Activated CD4-positive, alpha-beta T cell treated with anti-CD3 and anti-CD28 coated beads, Interleukin-2, amount 10 ng/mL, durations not matched to agents 24 days and 14 days (primary cell): Measurements from ENCODE around the gene ERVV-1. TPM values are rescaled to one million over a fixed set of nuclear protein-coding genes. Genes with fewer than 3 reads are reported as not detected.
"Not testable (repeated sequence)": the region's sequence is repeated elsewhere in the genome, so short reads cannot be mapped to it uniquely, and the experiment has no call there.

ENCODE experiments used
- DNase-seq: peaks from one replicate; pipeline ENCODE4 v3.0.0; 2022
- H3K27ac Mint-ChIP-seq: one replicate; pipeline ENCODE4 v1.8.0; 2022; ENCODE audit warnings: mild to moderate bottlenecking, mixed read lengths
- H3K27me3 Mint-ChIP-seq: one replicate; pipeline ENCODE4 v1.8.0; 2022; ENCODE audit warnings: mixed read lengths
- H3K36me3 Mint-ChIP-seq: one replicate; pipeline ENCODE4 v1.8.0; 2022; ENCODE audit warnings: low read depth, mild to moderate bottlenecking, mixed read lengths
- H3K4me1 Mint-ChIP-seq: one replicate; pipeline ENCODE4 v1.8.0; 2021; ENCODE audit warnings: mixed read lengths
- H3K4me3 Mint-ChIP-seq: one replicate; pipeline ENCODE4 v1.8.0; 2022; ENCODE audit warnings: mild to moderate bottlenecking, moderate library complexity, mixed read lengths
- H3K9me3 Mint-ChIP-seq: one replicate; pipeline ENCODE4 v1.8.0; 2021; ENCODE audit warnings: mixed read lengths
- intact Hi-C: fragments of 100-400 bp; cut with micrococcal nuclease; formaldehyde crosslinking; loops from one replicate; pipeline ENCODE4 v1.15.1; 2023
- total RNA-seq: library from RNA; stranded (reverse); gene quantifications from 2 replicates; pipeline ENCODE4 v1.2.3, GENCODE V29; 2022

The ERVV-1 gene
- total RNA-seq, 1 donor from 2014 or later: not detected

DNA sequence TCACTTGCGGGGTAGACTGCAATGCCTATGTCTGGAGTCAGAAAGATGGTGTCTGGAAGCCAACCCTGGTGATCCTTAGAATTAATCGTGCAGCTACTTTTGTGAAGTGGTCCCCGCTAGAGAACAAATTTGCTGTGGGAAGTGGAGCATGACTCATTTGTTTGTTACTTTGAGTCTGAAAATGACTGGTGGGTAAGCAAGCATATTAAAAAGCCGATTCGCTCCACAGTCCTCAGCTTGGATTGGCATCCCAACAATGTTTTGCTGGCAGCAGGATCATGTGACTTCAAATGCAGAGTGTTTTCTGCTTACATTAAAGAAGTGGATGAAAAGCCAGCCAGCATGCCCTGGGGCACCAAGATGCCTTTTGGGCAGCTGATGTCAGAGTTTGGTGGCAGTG lies 9.5 kb upstream of the ERVV-1 start:
- Mint-ChIP-seq H3K4me3 (no peak overlapping the region), H3K4me1 (no peaks in the 10 kb centered on the region), H3K36me3 (no peaks in the 10 kb centered on the region), H3K27ac (no peak overlapping the region), H3K9me3 (peaks cover 9% of the 10 kb centered on the region), H3K27me3 (no peaks in the 10 kb centered on the region)
- DNase-seq: no peak
- intact Hi-C loops: no loop called here

DNA sequence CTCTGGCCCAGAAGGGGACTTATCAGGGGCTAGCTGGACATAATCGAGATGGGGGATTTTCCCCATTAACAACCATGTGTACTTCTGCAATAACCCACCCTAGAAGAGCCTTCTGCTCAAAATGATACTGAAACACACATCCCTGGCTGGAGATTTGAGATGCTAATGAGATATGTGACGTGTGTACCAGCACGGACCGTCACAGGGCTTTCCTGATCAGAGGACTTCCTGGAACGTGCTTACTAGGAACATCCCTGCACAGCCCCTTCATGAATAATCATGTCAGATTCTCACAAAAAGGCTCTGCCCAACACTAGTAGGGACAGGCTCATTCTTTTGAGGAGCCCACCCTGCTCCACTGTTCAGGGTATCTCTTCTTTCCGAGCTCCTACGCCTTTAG lies 6.5 kb upstream of the ERVV-1 start:
- Mint-ChIP-seq H3K27me3 (no peaks in the 10 kb centered on the region), H3K4me1 (no peaks in the 10 kb centered on the region), H3K4me3 (no peak overlapping the region), H3K9me3 (peaks cover 9% of the 10 kb centered on the region), H3K36me3 (no peaks in the 10 kb centered on the region), H3K27ac (no peak overlapping the region)
- no peak for DNase-seq
- intact Hi-C loops: no loop called here

DNA sequence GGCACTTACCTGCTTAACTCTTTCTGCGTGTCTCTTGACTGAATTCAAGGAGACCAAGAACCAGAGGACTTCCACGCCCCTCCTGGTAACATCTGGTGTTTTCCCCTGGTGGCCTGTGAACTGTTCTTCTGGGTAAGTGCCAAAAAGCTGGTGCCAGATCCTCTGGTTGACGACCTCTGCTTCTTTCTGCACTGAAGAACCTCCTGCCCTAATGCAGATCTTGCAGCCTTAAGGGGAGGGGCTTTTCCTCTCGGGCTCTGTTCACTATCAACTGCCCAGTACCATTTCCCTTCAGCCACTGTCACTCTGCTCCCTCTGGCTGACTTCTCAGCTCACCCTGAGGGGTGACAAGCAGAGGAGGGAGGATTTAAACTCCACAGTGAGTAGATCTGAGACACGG lies 6.1 kb upstream of the ERVV-1 start:
- H3K36me3 Mint-ChIP-seq: no peaks in the 10 kb centered on the region
- no peak overlapping the region for H3K27ac Mint-ChIP-seq
- H3K9me3 Mint-ChIP-seq: peaks cover 9% of the 10 kb centered on the region
- no peak for DNase-seq
- no peaks in the 10 kb centered on the region for H3K4me1 Mint-ChIP-seq
- no peak overlapping the region for H3K4me3 Mint-ChIP-seq
- intact Hi-C loops: no loop called here
- H3K27me3 Mint-ChIP-seq: no peaks in the 10 kb centered on the region

DNA sequence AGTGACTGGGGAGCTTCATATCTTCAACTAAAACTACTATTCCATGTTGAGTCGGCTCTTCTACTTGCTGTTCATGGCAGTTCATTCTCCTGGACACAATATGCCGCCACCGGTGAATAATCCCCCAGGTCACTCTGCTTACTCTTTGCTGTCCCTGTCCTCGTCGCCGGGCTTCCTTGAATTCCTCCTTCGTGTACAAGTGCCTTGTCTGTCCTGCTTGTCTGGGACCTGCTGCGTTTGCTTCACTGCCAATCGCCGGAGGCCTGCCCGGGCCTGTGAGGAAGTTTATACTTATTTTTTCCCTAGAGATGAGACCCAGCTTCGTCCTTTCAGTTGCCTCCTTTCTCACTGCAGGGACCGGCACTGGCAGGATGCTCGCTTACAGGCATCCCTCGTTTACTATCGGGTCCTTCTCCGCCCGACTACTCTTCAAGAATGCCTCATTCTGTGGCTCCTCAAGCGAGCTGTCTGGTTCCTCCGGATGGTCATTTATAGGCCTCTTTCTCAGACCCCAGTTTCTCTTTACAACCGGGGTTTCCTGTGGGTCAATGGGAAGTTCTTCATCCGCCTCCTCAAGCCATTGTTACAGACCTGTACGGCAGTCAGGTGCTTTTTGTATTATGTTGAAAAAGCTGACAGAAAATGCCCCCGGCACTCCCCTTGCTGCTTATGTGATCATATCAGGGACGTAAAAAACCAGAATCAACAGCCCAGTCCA lies 5.5 kb upstream of the ERVV-1 start:
- Mint-ChIP-seq H3K27me3 (no peaks in the 10 kb centered on the region), H3K4me3 (no peak overlapping the region), H3K27ac (no peak overlapping the region), H3K9me3 (peaks cover 9% of the 10 kb centered on the region), H3K36me3 (no peaks in the 10 kb centered on the region), H3K4me1 (no peaks in the 10 kb centered on the region)
- intact Hi-C loops: no loop called here
- no peak for DNase-seq

DNA sequence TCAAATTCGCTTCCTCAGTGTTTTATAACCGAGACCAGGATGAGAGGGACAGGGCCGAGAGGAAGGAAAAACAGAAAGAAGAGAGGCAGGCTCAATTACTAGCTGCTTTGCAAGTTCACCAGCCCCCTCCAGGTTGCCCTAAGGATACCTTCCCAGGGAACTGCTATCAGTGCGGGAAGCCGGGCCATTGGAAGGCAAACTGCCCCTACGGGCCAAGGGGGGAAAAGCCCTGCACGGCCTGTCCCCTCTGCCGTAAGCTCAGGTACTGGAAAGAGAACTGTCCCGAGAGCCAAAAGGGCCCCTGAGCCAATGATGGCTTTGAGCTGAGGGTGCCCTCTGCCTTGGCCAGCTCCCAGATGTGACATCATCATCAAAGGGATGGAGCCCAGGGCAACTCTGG lies 3.2 kb upstream of the ERVV-1 start:
- Mint-ChIP-seq H3K27ac (no peak overlapping the region), H3K36me3 (no peaks in the 10 kb centered on the region), H3K9me3 (peaks cover 10% of the 10 kb centered on the region), H3K4me1 (no peaks in the 10 kb centered on the region), H3K27me3 (no peaks in the 10 kb centered on the region), H3K4me3 (no peak overlapping the region)
- intact Hi-C loops: no loop called here
- no peak for DNase-seq

DNA sequence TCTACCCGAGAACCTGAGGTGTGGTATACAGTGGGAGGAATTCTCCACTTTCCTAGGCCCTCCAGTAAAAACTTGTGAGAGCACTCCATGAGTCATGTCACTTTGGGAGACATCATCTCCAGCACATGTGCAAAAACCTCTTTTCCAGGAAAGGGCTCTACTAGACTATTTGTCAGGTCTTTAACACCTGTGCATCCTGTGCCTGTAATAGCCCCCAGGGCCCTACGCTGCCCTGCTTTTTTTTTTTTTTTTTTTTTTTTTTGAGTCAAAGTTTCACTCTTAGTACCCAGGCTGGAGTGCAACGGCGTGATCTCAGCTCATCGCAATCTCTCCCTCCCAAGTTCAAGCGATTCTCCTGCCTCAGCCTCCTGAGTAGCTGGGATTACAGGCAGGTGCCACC lies 1.7 kb upstream of the ERVV-1 start:
- Mint-ChIP-seq H3K4me3 (no peak overlapping the region), H3K27me3 (no peaks in the 10 kb centered on the region), H3K9me3 (peaks cover 12% of the 10 kb centered on the region), H3K4me1 (no peaks in the 10 kb centered on the region), H3K36me3 (no peaks in the 10 kb centered on the region), H3K27ac (no peak overlapping the region)
- DNase-seq: no peak
- intact Hi-C loops: no loop called here

DNA sequence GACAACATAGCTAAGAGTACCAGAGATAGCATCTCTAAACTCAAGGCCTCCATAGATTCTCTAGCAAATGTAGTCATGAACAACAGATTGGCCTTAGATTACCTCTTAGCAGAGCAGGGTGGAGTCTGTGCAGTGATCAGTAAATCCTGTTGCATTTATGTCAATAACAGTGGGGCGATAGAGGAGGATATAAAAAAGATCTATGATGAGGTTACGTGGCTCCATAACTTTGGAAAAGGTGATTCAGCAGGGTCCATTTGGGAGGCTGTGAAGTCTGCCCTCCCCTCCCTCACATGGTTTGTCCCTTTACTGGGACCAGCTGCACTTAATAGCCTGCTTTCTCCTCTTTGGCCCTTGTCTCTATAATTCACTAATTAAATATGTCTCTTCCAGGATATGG lies 1.4 kb downstream of the ERVV-1 start:
- H3K27me3 Mint-ChIP-seq: no peaks in the 10 kb centered on the region
- intact Hi-C loops: no loop called here

DNA sequence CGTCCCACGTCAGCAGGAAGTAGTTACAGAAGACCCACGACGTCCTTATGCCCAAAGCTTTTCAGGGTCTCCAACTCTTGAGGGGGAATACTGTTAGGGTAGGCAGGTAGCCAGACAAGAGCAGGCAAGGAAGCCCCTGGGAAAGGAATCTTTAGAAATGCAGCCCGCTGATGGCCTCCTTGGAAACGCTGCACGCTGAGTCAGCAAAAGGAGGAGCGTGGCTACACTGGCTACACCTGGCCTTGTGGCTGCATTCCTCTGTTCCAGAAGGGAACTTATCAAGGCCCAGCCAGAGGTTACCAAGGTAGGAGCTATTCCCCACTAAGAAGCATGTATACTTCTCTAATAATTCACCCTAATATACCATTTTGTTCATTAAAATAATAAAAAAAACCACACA lies 2.0 kb downstream of the ERVV-1 start:
- DNase-seq: no peak
- no peaks in the 10 kb centered on the region for H3K36me3 Mint-ChIP-seq
- H3K4me3 Mint-ChIP-seq: no peak overlapping the region
- H3K4me1 Mint-ChIP-seq: no peaks in the 10 kb centered on the region
- intact Hi-C loops: no loop called here
- peaks cover 16% of the 10 kb centered on the region for H3K9me3 Mint-ChIP-seq
- no peaks in the 10 kb centered on the region for H3K27me3 Mint-ChIP-seq
- no peak overlapping the region for H3K27ac Mint-ChIP-seq

More for the DNA sequence above, 1.4 kb downstream of the ERVV-1 start:
- H3K4me1 Mint-ChIP-seq: no peaks in the 10 kb centered on the region
- no peak overlapping the region for H3K4me3 Mint-ChIP-seq
- peaks cover 11% of the 10 kb centered on the region for H3K9me3 Mint-ChIP-seq
- H3K36me3 Mint-ChIP-seq: no peaks in the 10 kb centered on the region
- no peak overlapping the region for H3K27ac Mint-ChIP-seq
- DNase-seq: no peak

DNA sequence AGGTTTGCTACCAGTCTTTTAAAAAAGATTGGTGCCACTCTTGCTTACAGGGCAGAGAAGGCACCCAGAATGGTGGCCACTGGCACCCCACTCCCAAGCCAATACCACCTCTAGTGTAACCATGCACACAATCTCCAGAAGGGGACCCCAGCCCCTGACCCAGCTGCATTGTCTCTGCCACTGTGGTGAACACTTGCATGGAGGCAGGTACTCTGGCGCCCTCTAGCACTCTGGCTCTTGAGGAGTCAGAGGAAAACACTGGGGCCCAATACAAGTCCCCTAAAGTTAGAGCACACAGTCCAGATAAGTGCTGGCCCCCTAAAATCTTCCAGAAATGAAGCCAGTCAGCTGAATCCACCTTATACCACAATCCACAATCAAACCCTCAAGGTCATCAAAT lies 6.0 kb downstream of the ERVV-1 start:
- Mint-ChIP-seq H3K27me3 (no peaks in the 10 kb centered on the region), H3K4me3 (no peak overlapping the region), H3K36me3 (no peaks in the 10 kb centered on the region), H3K4me1 (no peaks in the 10 kb centered on the region), H3K27ac (no peak overlapping the region), H3K9me3 (peaks cover 29% of the 10 kb centered on the region)
- intact Hi-C loops: no loop called here
- peak; percentile 67 for DNase-seq

DNA sequence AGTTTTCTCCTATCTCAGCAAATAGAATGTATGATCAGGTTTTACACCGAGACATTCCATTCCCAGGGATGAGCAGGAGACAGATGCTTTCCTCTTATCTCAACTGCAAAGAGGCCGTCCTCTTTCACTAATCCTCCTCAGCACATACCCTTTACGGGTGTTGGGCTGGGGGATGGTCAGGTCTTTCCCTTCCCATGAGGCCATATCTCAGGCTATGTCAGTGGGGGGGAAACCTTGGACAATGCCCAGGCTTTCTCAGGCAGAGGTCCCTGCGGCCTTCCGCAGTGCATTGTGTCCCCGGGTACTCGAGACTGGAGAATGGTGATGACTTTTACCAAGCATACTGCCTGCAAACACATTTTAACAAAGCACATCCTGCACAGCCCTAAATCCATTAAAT lies 14.6 kb downstream of the ERVV-1 start:
- H3K4me1 Mint-ChIP-seq, H3K4me3 Mint-ChIP-seq, intact Hi-C loops, DNase-seq, H3K36me3 Mint-ChIP-seq, H3K27ac Mint-ChIP-seq, H3K27me3 Mint-ChIP-seq: not testable (repeated sequence)
- peaks cover 23% of the 10 kb centered on the region for H3K9me3 Mint-ChIP-seq

DNA sequence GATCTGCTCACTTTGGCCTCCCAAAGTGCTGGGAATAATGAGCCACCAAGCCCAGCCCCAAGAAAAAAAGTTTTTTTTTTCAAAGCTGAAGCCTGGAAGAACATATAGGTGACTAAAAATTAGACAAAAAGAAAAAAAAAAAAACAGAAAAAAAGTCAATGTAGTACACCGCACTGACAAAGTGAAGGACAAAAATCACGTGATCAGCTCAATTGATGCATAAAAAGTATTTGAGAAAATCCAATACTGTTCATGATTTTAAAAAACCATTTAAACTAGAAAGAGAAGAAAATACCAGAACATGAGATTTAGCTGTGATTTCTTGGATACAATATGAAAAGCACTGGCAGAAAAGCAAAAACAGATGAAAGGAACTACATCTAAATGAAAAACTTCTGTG lies 20.3 kb downstream of the ERVV-1 start:
- intact Hi-C loops: no loop called here
- no peak overlapping the region for H3K27ac Mint-ChIP-seq
- peaks cover 28% of the 10 kb centered on the region for H3K9me3 Mint-ChIP-seq
- H3K27me3 Mint-ChIP-seq: no peaks in the 10 kb centered on the region
- no peaks in the 10 kb centered on the region for H3K4me1 Mint-ChIP-seq
- no peak overlapping the region for H3K4me3 Mint-ChIP-seq
- DNase-seq: no peak
- H3K36me3 Mint-ChIP-seq: peaks cover 3% of the 10 kb centered on the region

DNA sequence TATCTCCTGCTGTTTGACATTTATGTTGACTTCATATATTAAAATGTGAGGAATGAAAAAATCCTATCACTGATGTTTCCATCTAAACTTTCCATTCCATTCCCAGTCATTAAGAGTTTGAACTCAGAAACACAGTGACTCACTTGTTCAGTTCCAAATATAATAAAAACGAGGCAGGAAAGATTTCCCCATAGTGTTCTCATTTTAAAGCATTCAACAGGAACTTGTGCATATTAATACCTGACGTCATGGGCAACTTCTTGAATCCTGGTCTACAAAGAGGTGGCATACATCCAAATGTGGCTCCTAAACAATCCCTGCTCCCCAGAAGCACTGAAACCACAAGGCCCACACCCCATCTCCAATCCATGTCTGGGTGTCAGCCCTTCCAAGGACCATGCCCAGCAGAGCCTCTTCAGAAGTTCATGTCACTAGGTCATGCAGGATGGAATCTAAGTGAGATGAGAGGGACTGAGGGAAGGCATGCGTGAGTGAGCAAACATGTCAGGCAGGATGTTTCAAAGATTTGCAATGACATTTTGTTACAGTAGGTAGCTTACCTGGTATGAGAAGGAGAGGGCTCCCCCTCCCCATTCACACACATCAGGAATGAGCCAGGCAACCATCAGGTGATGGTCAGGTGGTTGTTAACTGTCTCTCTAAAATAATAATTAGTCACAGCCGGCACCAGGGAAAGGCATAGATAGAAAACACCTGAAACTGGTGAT lies 21.4 kb downstream of the ERVV-1 start:
- Mint-ChIP-seq H3K36me3 (peaks cover 3% of the 10 kb centered on the region), H3K27me3 (no peaks in the 10 kb centered on the region), H3K27ac (no peak overlapping the region), H3K4me3 (no peak overlapping the region), H3K9me3 (peaks cover 22% of the 10 kb centered on the region), H3K4me1 (no peaks in the 10 kb centered on the region)
- intact Hi-C loops: no loop called here
- no peak for DNase-seq

DNA sequence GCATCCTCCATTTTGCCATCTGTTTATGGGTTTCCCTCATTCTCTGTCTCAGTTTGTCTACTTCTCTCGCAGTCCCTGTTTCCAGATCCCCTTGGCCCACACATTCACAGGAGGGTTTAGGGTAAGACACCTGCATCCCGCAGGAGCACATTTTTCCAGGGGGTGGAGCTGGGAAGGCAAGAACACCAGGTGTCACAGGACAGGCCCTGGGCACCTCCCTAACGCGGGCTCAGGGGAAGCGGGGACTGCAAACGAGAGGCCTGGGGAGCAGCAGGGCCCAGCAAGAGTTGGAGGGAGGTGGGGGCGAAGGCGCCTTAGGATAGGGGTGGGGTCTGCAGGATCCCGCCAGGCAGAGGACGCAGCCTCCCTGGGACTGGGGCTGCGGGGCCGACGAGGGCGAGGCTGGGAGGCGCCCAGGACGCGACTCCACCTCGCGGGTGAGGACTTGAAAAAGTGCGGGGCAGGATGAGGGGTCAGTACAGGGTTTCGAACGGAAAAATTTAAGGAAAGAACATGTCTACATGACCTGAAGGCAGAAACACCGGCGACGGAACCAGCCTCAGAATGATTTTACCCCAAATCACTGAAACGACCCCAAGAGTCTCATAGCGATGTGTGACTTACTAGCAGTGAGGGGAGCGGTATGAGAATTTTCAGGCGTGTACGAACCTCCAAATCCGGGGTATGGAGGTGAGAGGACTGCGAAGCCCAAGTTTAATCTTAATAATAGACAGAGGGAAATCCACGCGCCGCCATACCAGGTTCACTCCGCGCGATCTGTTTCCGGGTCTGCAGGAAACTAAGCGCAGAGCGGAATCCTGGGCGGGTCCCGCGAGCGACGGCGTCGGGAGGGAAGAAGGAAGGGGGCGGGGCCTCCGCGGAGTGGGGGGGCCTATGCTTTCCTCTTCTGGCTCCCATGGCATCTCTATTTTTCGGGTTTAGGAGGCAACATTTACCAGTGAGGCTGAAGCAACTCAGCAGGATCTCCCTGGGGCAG lies 23.7 kb downstream of the ERVV-1 start:
- peaks cover 25% of the 10 kb centered on the region for H3K9me3 Mint-ChIP-seq
- intact Hi-C loops: no loop called here
- no peaks in the 10 kb centered on the region for H3K27me3 Mint-ChIP-seq
- H3K4me3 Mint-ChIP-seq: peak overlapping the region; percentile 59
- peaks cover 3% of the 10 kb centered on the region for H3K36me3 Mint-ChIP-seq
- H3K27ac Mint-ChIP-seq: no peak overlapping the region
- peak; percentile 65 for DNase-seq
- no peaks in the 10 kb centered on the region for H3K4me1 Mint-ChIP-seq

DNA sequence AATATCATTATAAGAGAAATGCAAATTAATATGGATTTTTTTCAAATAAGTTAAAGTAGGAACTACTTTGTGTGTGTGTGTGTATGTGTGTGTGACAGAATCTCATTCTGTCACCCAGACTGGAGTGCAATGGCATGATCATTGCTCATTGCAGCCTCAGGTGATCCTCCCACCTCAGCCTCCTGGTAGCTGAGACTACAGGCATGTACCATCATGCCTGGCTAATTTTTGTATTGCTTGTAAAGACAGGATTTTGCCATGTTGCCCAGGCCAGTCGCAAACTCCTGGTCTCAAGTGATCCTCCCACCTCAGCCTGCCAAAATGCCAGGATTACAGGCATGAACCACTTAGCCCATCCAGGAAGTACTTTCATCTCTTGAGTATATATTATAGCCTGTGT lies 27.6 kb downstream of the ERVV-1 start:
- Mint-ChIP-seq H3K36me3 (peaks cover 3% of the 10 kb centered on the region), H3K27me3 (no peaks in the 10 kb centered on the region), H3K4me1 (no peaks in the 10 kb centered on the region), H3K4me3 (no peak overlapping the region), H3K27ac (no peak overlapping the region), H3K9me3 (peaks cover 20% of the 10 kb centered on the region)
- intact Hi-C loops: no loop called here
- DNase-seq: no peak
